ENCODE measurements around the gene ASB2.

DNA sequence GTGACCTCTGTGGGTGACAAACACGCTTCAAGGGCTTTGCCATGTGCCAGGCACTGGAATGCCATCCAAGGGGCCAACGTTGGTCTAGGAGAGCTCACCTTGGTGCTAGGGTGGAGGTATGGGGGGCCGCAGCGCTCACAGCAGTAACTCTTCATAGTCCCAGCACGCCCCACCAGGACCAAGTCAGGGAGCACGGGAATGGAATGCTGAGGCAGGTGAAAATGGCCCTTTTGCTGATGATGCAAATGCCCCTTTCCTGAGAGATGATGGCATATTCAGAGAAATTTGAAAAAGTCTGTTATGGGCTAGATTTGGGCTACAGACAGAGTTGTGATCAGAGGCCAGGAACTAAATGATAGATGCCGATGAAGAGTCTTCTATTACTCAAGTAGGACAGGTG is 59.2 kb downstream of the ASB2 start:
- TF ChIP-seq CTCF (conservative IDR thresholded peaks at IDR 0.05 in 1 of 2, IDR thresholded peaks at IDR 0.05 in 1 of 2; ENCODE audit: low read depth in 1 of 2, low read length in 2 of 2): no peak
- no peak for TF ChIP-seq EZH2 (IDR thresholded peaks at IDR 0.05; ENCODE audit: low read length, missing control alignments)
